Activated CD8-positive, alpha-beta T cell treated with anti-CD3 and anti-CD28 coated beads, Interleukin-2, amount 10 ng/mL, durations not matched to agents 7 days and 5 days (primary cell): ENCODE data around the gene PEX10. TPM values are rescaled to one million over a fixed set of nuclear protein-coding genes. Genes with fewer than 3 reads are reported as not detected.
A peak's percentile ranks its signal among the peaks of the same experiment; 100 is the strongest.

Source experiments
- ATAC-seq: fragments of 150-1000 bp; cut with Tn5 transposase; one replicate; pipeline ENCODE4 v1.10.0; 2021; ENCODE audit warnings: moderate library complexity
- CTCF ChIA-PET: fragments of 350-600 bp; sonication (Branson Sonifier 250); formaldehyde crosslinking; loops from one replicate; lab custom pipeline; 2021; ENCODE audit warnings: antibody characterized with exemption; lab: Charles Lee
- POLR2A ChIA-PET: fragments of 350-600 bp; sonication (Branson Sonifier 250); formaldehyde crosslinking; loops from one replicate; lab custom pipeline; 2021; ENCODE audit warnings: antibody characterized with exemption; lab: Charles Lee
- DNase-seq: peaks from one replicate; pipeline ENCODE4 v3.0.0-alpha.2; 2020
- H3K27ac Mint-ChIP-seq: one replicate; pipeline ENCODE4 v1.8.0; 2021; ENCODE audit warnings: mild to moderate bottlenecking, mixed read lengths
- H3K27me3 Mint-ChIP-seq: one replicate; pipeline ENCODE4 v1.8.0; 2021; ENCODE audit warnings: low read depth, mixed read lengths
- H3K36me3 Mint-ChIP-seq: one replicate; pipeline ENCODE4 v1.8.0; 2021; ENCODE audit warnings: low read depth, mixed read lengths
- H3K4me1 Mint-ChIP-seq: one replicate; pipeline ENCODE4 v1.8.0; 2021; ENCODE audit warnings: low read depth, mixed read lengths
- H3K4me3 Mint-ChIP-seq: one replicate; pipeline ENCODE4 v1.8.0; 2021; ENCODE audit warnings: mild to moderate bottlenecking, mixed read lengths
- H3K9me3 Mint-ChIP-seq: one replicate; pipeline ENCODE4 v1.8.0; 2022; ENCODE audit warnings: mixed read lengths; ENCODE audit not compliant: insufficient read depth
- total RNA-seq, 2 experiments: library from RNA; stranded (reverse); gene quantifications; one replicate each; pipeline ENCODE4 v1.2.3, GENCODE V29; 2021

Gene PEX10
- total RNA-seq, 2 experiments from 2014 or later = 10.3 to 12.3 TPM

DNA sequence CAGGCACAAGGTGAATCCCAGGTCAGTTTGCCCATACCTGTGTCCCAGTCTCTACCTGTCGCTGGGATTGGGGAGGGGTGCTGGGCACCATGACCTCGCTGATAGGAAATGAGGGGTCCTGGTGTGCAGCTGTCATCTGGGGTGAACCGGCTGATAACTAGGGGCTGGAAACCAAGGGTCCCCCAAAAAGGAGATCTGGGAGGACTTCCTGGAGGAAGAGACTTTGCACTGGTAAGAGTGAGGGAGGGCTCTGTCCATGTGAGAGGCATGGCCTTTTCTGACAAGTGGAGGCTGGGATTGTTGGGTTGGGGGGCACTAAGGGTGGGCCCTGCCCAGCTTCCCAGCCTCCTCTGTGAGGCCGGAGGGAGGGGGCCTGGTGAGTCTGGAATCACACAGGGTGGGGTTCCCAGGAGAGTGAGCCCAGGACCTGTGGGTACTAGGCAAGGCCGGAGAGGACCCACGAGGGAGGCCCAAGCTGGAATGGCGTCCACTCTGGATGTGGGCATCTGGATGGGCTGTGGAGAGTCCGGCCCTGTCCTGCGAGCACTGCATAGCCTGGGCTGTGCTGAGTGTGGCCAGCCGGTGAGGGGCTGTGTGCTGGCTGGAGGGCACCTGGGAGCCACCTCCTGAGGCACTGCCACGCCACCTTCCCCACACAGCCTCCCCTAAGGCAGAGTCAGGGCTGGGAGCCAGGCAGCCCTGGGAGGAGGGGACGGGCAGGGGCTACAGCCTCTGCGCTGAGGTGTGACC is 4.9 kb upstream of the PEX10 start:
- ChIA-PET POLR2A (interaction anchor here (1.5 to 2.9 kb wide), 2 partner anchors 131 to 132 kb away, joined by 3 to 24 read pairs; no protein-coding TSS in a partner anchor), CTCF (interaction anchor here (1.6 to 2.0 kb wide), 2 partner anchors 13 to 130 kb away, joined by 5 to 8 read pairs; no protein-coding TSS in a partner anchor)
- peaks cover 37% of the 10 kb centered on the region for H3K4me1 Mint-ChIP-seq
- ATAC-seq = no peak
- peak overlapping the region; percentile 88 for H3K4me3 Mint-ChIP-seq
- no peaks in the 10 kb centered on the region for H3K9me3 Mint-ChIP-seq
- no peaks in the 10 kb centered on the region for H3K27me3 Mint-ChIP-seq
- H3K27ac Mint-ChIP-seq = peak overlapping the region; percentile 94
- DNase-seq = no peak
- H3K36me3 Mint-ChIP-seq = peaks cover 8% of the 10 kb centered on the region

- DNase-seq (peak; percentile 66), ATAC-seq (peak; percentile 4)
- Mint-ChIP-seq H3K27me3 (no peaks in the 10 kb centered on the region), H3K27ac (peak overlapping the region; percentile 94), H3K36me3 (peaks cover 8% of the 10 kb centered on the region), H3K9me3 (no peaks in the 10 kb centered on the region), H3K4me1 (peaks cover 41% of the 10 kb centered on the region), H3K4me3 (peak overlapping the region; percentile 88)
- CTCF ChIA-PET = interaction anchor here (0.8 to 2.8 kb wide), 13 partner anchors 13 to 277 kb away, joined by 3 to 44 read pairs (median 5); partner anchors contain the start of genes FAAP20, PANK4 and TNFRSF14
- POLR2A ChIA-PET = interaction anchor here (1.2 to 2.9 kb wide), 7 partner anchors 78 to 169 kb away, joined by 3 to 24 read pairs (median 6); partner anchors contain the start of genes PANK4 and TNFRSF14
These were observed 4.0 kb upstream of the PEX10 start for GRCh38 chr1:2416403-2416802.

- H3K4me3 Mint-ChIP-seq = peak overlapping the region; percentile 88
- peaks cover 8% of the 10 kb centered on the region for H3K36me3 Mint-ChIP-seq
- no peaks in the 10 kb centered on the region for H3K27me3 Mint-ChIP-seq
- CTCF ChIA-PET = interaction anchor here (0.8 to 2.8 kb wide), 13 partner anchors 14 to 276 kb away, joined by 3 to 44 read pairs (median 5); partner anchors contain the start of genes FAAP20, PANK4 and TNFRSF14
- H3K4me1 Mint-ChIP-seq = peaks cover 43% of the 10 kb centered on the region
- DNase-seq = peak; percentile 78
- H3K9me3 Mint-ChIP-seq = no peaks in the 10 kb centered on the region
- POLR2A ChIA-PET = interaction anchor here (1.0 to 2.9 kb wide), 8 partner anchors 24 to 170 kb away, joined by 3 to 24 read pairs (median 6); partner anchors contain the start of genes MORN1, PANK4, RER1 and TNFRSF14
- H3K27ac Mint-ChIP-seq = peak overlapping the region; percentile 94
- ATAC-seq = peak; percentile 13
These were observed 3.4 kb upstream of the PEX10 start for GRCh38 chr1:2415801-2416208.

DNA sequence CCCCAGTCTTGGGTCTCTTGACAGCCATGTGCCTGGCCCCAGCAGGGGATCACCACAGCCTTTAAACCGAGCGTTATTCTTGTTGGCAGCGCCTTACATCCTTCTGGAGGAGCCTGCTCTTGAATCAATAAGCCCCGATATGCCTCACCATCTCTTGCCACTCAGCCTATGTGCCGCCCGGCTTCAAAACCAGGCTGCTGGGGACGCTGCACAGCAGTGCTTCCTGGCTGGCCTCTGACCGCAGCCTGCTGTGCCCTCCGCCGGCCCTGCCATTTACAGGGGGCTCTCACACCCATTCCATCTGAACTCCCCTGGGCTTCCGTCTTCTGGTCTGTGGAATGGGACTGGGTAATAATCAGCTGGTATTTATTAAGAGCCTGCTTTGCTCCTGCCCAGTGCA is 3.0 kb upstream of the PEX10 start:
- ChIA-PET POLR2A (interaction anchor here (1.0 to 2.9 kb wide), 7 partner anchors 24 to 170 kb away, joined by 3 to 24 read pairs (median 6); partner anchors contain the start of genes MORN1, PANK4, RER1 and TNFRSF14), CTCF (interaction anchor here (1.0 to 2.8 kb wide), 11 partner anchors 14 to 276 kb away, joined by 3 to 44 read pairs (median 6); partner anchors contain the start of genes FAAP20, PANK4 and TNFRSF14)
- H3K27me3 Mint-ChIP-seq = no peaks in the 10 kb centered on the region
- peak overlapping the region; percentile 94 for H3K27ac Mint-ChIP-seq
- H3K4me3 Mint-ChIP-seq = peak overlapping the region; percentile 88
- ATAC-seq = no peak
- H3K36me3 Mint-ChIP-seq = peaks cover 8% of the 10 kb centered on the region
- no peak for DNase-seq
- H3K4me1 Mint-ChIP-seq = peaks cover 48% of the 10 kb centered on the region
- H3K9me3 Mint-ChIP-seq = no peaks in the 10 kb centered on the region

DNA sequence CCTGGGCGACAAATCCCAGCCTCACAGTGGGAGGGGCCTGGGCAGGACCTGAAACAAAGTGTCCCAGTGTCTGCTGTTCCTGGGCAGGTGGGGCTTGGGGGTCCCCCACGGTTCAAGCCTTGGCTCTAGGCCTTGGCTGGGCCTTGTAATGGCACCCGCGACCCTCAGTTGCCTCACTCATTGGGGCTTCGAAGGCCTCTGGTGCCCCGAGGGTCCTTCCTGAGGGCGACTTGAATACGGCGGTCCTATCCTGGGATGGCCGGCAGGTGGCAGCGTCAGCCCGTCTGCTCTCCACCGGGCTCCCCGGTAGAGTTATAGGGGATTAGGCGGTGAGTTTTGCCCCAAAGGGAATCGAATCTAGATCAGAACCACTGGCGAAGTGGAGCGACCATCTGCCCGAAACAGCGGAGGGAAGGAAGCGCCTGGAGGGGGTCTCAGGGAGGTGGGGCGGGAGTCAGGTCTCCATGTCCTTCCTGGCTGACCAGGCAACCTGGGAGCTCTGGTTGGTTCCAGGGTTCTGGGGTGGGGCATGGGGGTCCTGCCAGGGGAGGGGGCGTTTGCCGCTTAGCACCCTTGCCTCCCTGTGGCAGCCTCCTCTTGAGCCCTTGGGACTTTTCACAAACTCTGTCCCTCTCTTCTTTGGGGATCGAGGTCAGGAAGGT is 2.1 kb upstream of the PEX10 start:
- POLR2A ChIA-PET = interaction anchor here (2.1 to 2.9 kb wide), 3 partner anchors 133 to 171 kb away, joined by 10 to 24 read pairs (median 12); partner anchors contain the start of gene TNFRSF14
- DNase-seq (peak; percentile 89), ATAC-seq (peak; percentile 23)
- Mint-ChIP-seq H3K36me3 (peaks cover 8% of the 10 kb centered on the region), H3K9me3 (no peaks in the 10 kb centered on the region), H3K4me3 (peak overlapping the region; percentile 88), H3K4me1 (peaks cover 51% of the 10 kb centered on the region), H3K27me3 (no peaks in the 10 kb centered on the region), H3K27ac (peak overlapping the region; percentile 94)
- CTCF ChIA-PET = interaction anchor here (0.7 to 2.8 kb wide), 8 partner anchors 92 to 232 kb away, joined by 3 to 44 read pairs (median 7); partner anchors contain the start of genes FAAP20, PANK4 and TNFRSF14

GRCh38 chr1:2413495-2414296 is 1.3 kb upstream of the PEX10 start:
- Mint-ChIP-seq H3K4me1 (peaks cover 48% of the 10 kb centered on the region), H3K27ac (peak overlapping the region; percentile 94), H3K36me3 (peaks cover 11% of the 10 kb centered on the region), H3K4me3 (peak overlapping the region; percentile 88), H3K9me3 (no peaks in the 10 kb centered on the region), H3K27me3 (no peaks in the 10 kb centered on the region)
- CTCF ChIA-PET = interaction anchor here (0.6 to 2.8 kb wide), 11 partner anchors 16 to 1226 kb away, joined by 3 to 44 read pairs (median 4); partner anchors contain the start of genes FAAP20 and PANK4
- POLR2A ChIA-PET = interaction anchor here (1.0 to 1.9 kb wide), 6 partner anchors 22 to 224 kb away, joined by 3 to 13 read pairs (median 7); partner anchors contain the start of genes MORN1, PANK4 and RER1
- no peak for ATAC-seq
- DNase-seq = peak; percentile 28

DNA sequence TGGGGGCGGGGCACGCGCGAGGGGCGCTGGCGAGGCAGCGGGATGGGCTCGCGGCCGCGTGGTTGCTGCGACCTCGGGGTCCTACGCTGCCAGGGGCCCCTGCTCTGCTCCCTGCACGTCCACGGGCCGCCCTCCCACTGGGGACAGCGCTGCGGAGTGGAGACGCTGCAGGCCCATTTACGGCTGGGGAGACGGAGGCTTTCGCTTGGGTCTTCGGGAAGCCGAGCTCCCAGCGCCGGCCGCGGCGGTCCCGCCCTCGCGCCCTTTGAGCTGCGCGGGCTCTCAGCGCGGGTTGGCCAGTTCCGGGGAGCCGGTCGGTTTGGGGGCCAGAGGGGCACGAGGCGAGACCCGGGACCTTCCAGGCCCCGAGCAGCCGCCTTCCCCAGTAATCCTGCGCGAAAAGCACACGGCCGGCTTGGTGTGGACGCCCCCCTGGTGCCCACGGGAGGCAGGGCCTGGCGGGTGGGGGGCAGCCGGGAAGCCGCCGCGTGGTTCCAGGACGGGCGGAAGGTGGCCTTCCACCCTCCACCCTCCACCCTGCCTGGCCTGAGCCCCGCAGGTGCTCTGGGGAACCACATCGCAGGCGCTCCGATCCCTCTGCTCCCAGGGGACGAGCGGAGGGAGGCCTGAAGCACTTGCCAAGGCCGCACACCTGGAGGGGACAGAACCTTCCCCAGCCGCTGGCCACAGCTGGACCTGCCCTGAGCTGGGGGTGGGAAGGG is 570 bp upstream of the PEX10 start:
- Mint-ChIP-seq H3K4me3 (peak overlapping the region; percentile 88), H3K27me3 (no peaks in the 10 kb centered on the region), H3K9me3 (no peaks in the 10 kb centered on the region), H3K27ac (peak overlapping the region; percentile 94), H3K4me1 (peaks cover 45% of the 10 kb centered on the region), H3K36me3 (peaks cover 11% of the 10 kb centered on the region)
- CTCF ChIA-PET = interaction anchor here (0.6 to 1.8 kb wide), 8 partner anchors 17 to 1225 kb away, joined by 3 to 11 read pairs (median 4); partner anchors contain the start of genes FAAP20 and PANK4
- peak; percentile 41 for ATAC-seq
- POLR2A ChIA-PET = interaction anchor here (1.0 to 1.9 kb wide), 6 partner anchors 21 to 223 kb away, joined by 3 to 13 read pairs (median 7); partner anchors contain the start of genes MORN1, PANK4 and RER1
- DNase-seq = no peak

DNA sequence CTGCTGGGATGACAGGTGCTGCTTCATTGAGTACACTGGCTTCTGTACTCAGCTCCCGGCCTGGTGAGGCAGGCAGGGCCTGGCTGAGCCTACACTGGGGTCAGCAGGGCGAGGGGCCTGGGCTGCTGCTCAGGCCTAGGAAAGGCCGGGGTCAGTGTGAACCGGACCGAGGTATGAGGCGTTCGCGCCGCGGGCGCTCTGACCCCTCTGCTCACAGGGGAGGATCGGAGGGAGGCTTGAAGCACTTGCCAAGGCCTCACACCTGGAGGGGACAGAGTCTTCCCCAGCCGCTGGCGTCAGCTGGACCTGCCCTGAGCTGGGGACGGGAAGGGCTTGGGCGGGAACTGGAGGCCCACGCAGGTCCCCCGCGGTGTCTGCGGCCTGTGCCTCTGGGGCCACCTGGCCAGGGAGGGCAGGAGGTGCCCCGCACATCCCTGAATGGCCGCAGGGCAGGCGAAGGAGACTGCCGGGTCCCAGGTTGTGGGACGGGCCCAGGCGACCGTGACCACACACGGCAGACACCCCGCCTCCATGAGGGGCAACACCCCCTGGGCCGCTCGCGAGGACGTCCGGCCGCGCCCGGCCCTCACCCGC is 466 bp downstream of the PEX10 start:
- peaks cover 41% of the 10 kb centered on the region for H3K4me1 Mint-ChIP-seq
- ATAC-seq = peak; percentile 47
- DNase-seq = no peak
- ChIA-PET POLR2A (interaction anchor here (1.9 kb wide), 1 partner anchor 135 kb away, joined by 13 read pairs; no protein-coding TSS in a partner anchor), CTCF (interaction anchor here (0.8 to 1.1 kb wide), 2 partner anchors 21 to 173 kb away, joined by 3 read pairs; partner anchors contain the start of genes MORN1 and RER1)
- peak overlapping the region; percentile 90 for H3K4me3 Mint-ChIP-seq
- H3K27me3 Mint-ChIP-seq = no peaks in the 10 kb centered on the region
- H3K27ac Mint-ChIP-seq = peak overlapping the region; percentile 92
- no peaks in the 10 kb centered on the region for H3K9me3 Mint-ChIP-seq
- H3K36me3 Mint-ChIP-seq = peaks cover 11% of the 10 kb centered on the region

- ChIA-PET POLR2A (interaction anchor here (0.9 to 1.5 kb wide), 4 partner anchors 10 to 217 kb away, joined by 3 to 9 read pairs (median 4); partner anchors contain the start of genes MORN1, PRXL2B and RER1), CTCF (interaction anchor here (0.8 kb wide), 1 partner anchor 26 kb away, joined by 3 read pairs; no protein-coding TSS in a partner anchor)
- H3K27me3 Mint-ChIP-seq = no peaks in the 10 kb centered on the region
- H3K4me3 Mint-ChIP-seq = no peak overlapping the region
- ATAC-seq (no peak), DNase-seq (no peak)
- peaks cover 26% of the 10 kb centered on the region for H3K4me1 Mint-ChIP-seq
- no peaks in the 10 kb centered on the region for H3K9me3 Mint-ChIP-seq
- no peak overlapping the region for H3K27ac Mint-ChIP-seq
- H3K36me3 Mint-ChIP-seq = peaks cover 10% of the 10 kb centered on the region
These were observed 2.6 kb downstream of the PEX10 start for GRCh38 chr1:2409745-2410144.
